ENCODE results near the gene UAP1L1. TPM values are rescaled to one million over a fixed set of nuclear protein-coding genes. Genes with fewer than 3 reads are reported as not detected.

The UAP1L1 gene
- total RNA-seq, 1 experiment from 2014 or later, result 24.6 TPM

DNA sequence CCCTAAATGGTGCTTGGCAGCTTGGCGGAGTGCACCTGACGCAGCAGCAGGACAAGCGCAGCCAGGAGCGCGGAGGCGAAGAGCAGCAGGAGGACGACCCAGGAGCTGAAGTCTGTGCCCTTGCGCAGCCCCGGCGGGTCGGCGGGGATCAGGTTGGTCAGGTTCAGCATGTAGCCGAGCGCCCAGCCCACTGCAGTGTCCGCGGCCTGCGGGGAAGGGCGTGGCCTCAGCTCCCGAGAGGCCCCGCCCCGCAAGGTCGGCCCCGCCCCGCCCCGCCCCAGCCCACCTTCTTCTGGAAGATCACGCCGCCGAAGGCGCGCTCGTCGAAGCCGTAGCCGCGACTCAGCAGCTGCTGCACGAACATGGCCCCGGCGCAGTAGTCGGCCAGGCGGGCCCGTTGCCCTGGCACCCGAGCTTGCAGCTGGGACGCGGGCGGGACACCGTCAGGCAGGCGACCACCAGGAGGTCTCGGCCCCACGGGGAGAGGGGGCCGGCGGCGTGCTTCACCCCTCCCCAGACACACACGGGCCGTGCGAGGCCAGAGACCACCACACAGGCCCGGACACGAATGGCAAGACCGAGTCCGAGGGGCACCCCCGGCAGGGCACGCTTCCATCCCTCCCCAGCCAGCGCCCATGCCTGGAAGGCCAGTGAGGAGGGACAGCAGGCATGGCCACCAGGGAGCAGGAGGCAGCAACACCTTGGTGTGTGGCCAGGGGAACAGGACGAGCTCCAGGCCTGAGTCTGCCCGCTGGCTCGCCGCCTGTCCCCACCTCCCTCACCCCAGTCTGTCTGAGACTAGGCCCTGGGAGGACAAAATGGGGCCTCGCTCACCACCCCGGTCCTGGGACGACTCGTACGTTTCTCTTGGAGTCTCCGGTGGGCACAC is 28.4 kb upstream of the UAP1L1 start:
- Mint-ChIP-seq H3K27me3 (ENCODE audit: insufficient read depth, unreplicated experiment) (no peaks in the 10 kb centered on the region), H3K4me1 (ENCODE audit: low read depth, unreplicated experiment) (no peaks in the 10 kb centered on the region), H3K27ac (ENCODE audit: unreplicated experiment) (no peak overlapping the region), H3K36me3 (ENCODE audit: insufficient read depth, unreplicated experiment) (no peaks in the 10 kb centered on the region), H3K9me3 (ENCODE audit: unreplicated experiment) (no peaks in the 10 kb centered on the region), H3K4me3 (ENCODE audit: unreplicated experiment) (no peak overlapping the region)
- no peak for DNase-seq
- ChIA-PET CTCF (interaction anchor here (0.5 to 1.6 kb wide), 7 partner anchors 9 to 188 kb away, joined by 3 to 9 read pairs (median 5); partner anchors contain the start of gene SAPCD2), POLR2A (no interaction called here)
- H3K36me3 ChIP-seq (ENCODE audit: control insufficient read depth, insufficient read depth, low read length), result no peaks in the 10 kb centered on the region
- no peaks in the 10 kb centered on the region for H3K9me3 ChIP-seq
- H3K4me1 ChIP-seq, result 0 out of 2 replicates have a peak, but pooled peaks cover 5% of the 10 kb centered on the region
- intact Hi-C loops (cut with micrococcal nuclease; ENCODE audit: unreplicated experiment), result no loop called here
- TF ChIP-seq, protein P1, sequence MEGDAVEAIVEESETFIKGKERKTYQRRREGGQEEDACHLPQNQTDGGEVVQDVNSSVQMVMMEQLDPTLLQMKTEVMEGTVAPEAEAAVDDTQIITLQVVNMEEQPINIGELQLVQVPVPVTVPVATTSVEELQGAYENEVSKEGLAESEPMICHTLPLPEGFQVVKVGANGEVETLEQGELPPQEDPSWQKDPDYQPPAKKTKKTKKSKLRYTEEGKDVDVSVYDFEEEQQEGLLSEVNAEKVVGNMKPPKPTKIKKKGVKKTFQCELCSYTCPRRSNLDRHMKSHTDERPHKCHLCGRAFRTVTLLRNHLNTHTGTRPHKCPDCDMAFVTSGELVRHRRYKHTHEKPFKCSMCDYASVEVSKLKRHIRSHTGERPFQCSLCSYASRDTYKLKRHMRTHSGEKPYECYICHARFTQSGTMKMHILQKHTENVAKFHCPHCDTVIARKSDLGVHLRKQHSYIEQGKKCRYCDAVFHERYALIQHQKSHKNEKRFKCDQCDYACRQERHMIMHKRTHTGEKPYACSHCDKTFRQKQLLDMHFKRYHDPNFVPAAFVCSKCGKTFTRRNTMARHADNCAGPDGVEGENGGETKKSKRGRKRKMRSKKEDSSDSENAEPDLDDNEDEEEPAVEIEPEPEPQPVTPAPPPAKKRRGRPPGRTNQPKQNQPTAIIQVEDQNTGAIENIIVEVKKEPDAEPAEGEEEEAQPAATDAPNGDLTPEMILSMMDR (IDR thresholded peaks at IDR 0.05; ENCODE audit: insufficient read depth in 1 of 2, low read depth in 1 of 2, low read length in 1 of 2, severe bottlenecking in 1 of 2, unreplicated experiment in 1 of 2), result no peak
- H3K27me3 ChIP-seq (replicated peaks; ENCODE audit: control insufficient read depth, insufficient read depth, low read length), result no peaks in the 10 kb centered on the region
- BruUV-seq (replicated peaks), result no TSS peak
- H3K4me3 ChIP-seq (ENCODE audit: low read depth, low read length), result no peak overlapping the region

DNA sequence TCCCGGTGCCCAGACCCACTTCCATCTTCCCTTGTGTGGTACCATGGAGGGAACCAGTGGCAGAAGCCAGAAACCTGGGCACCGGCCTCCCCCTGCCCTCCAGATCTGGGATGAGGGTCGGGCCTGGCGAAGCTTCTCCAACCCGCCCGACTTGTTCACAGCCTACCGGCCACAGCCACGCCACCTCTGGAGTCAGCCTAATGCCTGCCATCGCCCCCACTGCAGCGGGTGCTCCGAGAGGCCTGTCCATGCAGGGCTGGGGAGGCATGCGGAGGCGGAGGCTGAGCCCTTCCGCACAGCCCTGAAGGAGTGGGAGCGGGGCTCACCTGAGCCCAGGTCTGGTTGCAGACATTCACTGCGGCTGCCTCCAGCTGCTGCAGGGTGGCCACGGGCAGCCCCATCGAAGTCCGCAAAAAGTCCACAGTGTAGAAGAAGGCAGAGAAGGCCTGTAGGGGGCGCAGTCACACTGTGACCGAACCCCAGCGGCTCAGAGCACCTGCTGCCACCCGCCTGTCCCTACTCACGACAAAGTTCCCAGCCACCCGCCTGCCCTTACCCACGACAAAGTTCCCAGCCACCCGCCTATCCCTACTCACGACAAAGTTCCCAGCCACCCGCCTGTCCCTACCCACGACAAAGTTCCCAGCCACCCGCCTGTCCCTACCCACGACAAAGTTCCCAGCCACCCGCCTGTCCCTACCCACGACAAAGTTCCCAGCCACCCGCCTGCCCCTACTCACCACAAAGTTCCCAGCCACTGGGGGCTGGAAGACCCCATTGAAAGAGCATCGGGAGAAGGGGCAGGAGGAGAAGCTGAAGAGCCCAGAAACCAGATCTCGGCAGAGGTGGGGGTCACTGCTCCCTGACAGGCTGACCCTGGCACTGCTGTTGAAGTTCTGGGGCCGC is 27.5 kb upstream of the UAP1L1 start:
- no peaks in the 10 kb centered on the region for H3K27me3 Mint-ChIP-seq (ENCODE audit: insufficient read depth, unreplicated experiment)
- CTCF ChIA-PET, result interaction anchor here (0.5 to 1.6 kb wide), 6 partner anchors 14 to 187 kb away, joined by 3 to 9 read pairs (median 4); partner anchors contain the start of gene SAPCD2

More for the DNA sequence above, 27.5 kb upstream of the UAP1L1 start:
- Histone ChIP-seq H3K36me3 (ENCODE audit: control insufficient read depth, insufficient read depth, low read length) (no peaks in the 10 kb centered on the region), H3K9me3 (no peaks in the 10 kb centered on the region), H3K4me3 (ENCODE audit: low read depth, low read length) (no peak overlapping the region), H3K27me3 (replicated peaks; ENCODE audit: control insufficient read depth, insufficient read depth, low read length) (no peaks in the 10 kb centered on the region), H3K4me1 (peaks cover 12% of the 10 kb centered on the region)
- intact Hi-C loops (cut with micrococcal nuclease; ENCODE audit: unreplicated experiment), result no loop called here
- Mint-ChIP-seq H3K27ac (ENCODE audit: unreplicated experiment) (no peak overlapping the region), H3K9me3 (ENCODE audit: unreplicated experiment) (no peaks in the 10 kb centered on the region), H3K36me3 (ENCODE audit: insufficient read depth, unreplicated experiment) (no peaks in the 10 kb centered on the region), H3K4me1 (ENCODE audit: low read depth, unreplicated experiment) (peaks cover 6% of the 10 kb centered on the region), H3K4me3 (ENCODE audit: unreplicated experiment) (no peak overlapping the region)
- POLR2A ChIA-PET, result no interaction called here
- no TSS peak for BruUV-seq (replicated peaks)
- peak; percentile 68 to 69 for DNase-seq
- TF ChIP-seq, protein P1 (IDR thresholded peaks at IDR 0.05; ENCODE audit: insufficient read depth in 1 of 2, low read depth in 1 of 2, low read length in 1 of 2, severe bottlenecking in 1 of 2, unreplicated experiment in 1 of 2), result peak; percentile 51 to 57

Measured in Caco-2 (cell line).